HG03103 (cell line): ENCODE measurements around the gene LALBA.
A peak's percentile ranks its signal among the peaks of the same experiment; 100 is the strongest.
"Not testable (repeated sequence)": the region's sequence is repeated elsewhere in the genome, so short reads cannot be mapped to it uniquely, and the experiment has no call there.

Source experiments
- ATAC-seq: cut with Tn5 transposase; IDR thresholded peaks from one replicate; pipeline ENCODE4 v1.9.1; 2021; ENCODE audit warnings: low read depth; ENCODE audit not compliant: unreplicated experiment

The LALBA gene

DNA sequence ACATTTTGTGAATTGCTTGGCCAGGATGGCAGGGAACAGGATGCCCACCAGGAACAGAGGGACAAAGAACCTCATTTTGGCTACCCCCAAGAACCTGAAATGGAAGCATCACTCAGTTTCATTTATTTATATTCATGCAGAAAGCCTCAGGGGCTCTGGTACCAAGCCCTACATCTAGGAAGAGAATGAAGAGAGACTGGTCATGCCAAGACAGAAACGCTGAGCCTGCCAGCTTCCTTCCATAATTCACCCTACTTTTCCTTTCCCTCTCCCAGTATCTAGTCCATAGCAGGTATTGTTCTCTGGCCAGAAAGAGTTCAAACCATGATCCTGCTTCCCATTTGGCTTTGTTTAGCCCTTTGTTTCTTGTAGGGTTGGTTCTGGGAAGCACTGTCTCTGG is at the start of gene LALBA:
Gene LALBA, minus strand, starts transcription at position 101 of the 400 bp plus-strand sequence. Its CDS starts 26 bp downstream, at position 75.
- ATAC-seq, result no peak

- no peak for ATAC-seq
These were observed 48.7 kb upstream of the LALBA start for GRCh38 chr12:48618541-48618940.

- ATAC-seq, result no peak
These were observed 45.8 kb upstream of the LALBA start for GRCh38 chr12:48615681-48616080.

DNA sequence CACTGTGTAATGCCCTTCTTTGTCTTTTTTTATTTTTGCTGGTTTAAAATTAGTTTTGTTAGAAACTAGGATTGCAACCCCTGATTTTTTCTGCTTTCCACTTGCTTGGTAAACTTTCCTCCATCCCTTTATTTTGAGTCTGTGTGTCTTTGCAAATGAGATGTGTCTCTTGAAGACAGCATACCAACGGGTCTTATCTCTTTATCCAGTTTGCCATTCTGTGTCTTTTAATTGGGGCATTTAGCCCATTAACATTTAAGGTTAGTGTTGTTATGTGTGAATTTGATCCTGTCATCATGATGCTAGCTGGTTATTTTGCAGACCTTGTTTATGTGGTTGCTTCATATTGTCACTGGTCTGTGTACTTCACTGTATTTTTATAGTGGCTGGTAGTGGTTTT is 43.5 kb upstream of the LALBA start:
- ATAC-seq, result no peak

GRCh38 chr12:48602192-48602989 is 32.5 kb upstream of the LALBA start:
- no peak for ATAC-seq

DNA sequence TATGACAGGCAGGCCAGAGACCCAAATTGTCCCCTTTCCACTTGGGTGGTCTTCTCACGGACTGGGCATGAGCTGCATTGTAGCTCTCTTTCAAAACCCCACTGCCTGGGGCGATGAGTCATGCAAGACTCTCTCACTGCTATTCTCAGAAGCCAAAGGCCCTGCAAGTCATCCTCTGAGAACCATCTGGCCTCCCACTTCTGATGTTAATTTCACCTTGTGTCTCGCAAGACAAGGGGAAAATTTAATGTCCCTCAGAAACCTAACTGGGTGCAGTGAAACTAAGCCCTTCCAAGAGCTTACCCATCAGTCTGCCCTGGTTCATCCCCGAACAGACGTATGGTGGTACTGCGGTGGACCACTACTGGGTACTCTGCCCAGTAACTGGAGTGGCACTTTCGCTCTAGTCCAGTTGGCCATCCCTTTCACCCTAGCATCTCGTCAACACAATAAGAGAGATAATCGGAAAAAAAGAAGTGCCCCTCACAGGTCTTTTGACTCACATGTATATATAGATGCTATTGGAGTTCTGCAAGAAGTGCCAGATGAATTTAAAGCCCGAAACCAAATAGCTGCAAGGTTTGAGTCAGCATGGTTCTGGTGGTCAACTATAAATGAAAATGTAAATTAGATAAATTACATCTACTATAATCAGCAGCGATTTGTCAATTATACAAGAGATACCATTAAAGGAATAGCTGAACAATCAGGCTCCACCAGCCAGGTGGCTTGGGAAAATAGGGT is 31.3 kb upstream of the LALBA start:
- ATAC-seq, result peak; percentile 74

DNA sequence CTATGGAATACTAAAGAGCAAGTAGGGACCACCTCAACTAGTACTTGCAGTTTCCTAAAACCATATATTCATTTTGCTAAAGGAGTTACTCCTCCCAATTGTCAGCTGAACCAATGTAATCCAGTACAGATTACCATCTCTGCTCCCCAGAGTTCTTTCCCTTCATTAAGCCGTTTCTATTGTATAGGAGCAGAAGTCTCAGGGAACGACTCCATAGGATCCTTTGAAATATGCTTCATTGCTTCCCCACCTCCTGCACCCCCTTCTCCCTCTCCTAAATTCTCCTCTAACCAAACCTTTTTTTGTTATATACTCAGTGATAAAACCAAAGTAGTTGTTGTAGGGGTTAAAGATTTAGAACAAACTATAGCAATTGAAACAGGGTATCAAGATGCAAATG is 30.7 kb upstream of the LALBA start:
- ATAC-seq, result no peak

- no peak for ATAC-seq
These were observed 22.8 kb upstream of the LALBA start for GRCh38 chr12:48592591-48593086.

- ATAC-seq, result no peak
These were observed 16.5 kb upstream of the LALBA start for GRCh38 chr12:48586361-48586760.

DNA sequence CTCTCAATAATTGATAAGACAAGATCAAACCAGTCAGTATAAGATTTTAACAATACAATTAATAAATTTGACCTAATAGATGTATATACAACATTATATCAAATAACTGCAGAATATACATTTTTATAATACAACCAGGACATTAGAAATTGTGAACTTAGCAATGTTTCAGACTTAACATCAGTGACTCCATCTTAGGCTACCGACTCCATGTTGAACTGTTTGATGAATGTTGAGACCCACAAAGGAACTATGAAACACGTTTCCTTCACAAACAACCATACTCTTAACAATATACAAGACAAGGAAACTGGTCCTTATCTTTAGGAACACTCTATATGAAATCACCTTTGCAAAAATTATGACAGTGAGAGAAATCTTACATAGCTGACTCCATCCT is 13.9 kb upstream of the LALBA start:
- no peak for ATAC-seq

DNA sequence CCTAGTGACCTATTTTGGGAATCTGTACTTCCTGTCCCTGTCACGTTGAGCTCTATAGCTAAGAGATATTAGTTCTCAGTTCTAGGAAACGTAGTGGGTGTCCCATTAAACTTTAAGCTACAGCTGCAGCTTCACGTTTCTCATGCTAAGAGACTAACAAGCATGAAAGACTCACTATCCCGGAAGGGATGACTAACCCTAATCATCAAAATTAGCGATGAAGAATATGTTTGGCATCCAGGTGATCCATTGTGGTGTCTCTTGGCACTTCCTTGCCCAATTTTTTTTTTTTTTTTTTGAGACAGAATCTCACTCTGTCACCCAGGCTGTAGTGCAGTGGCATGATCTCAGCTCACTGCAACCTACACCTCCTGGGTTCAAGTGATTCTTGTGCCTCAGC is 11.0 kb upstream of the LALBA start:
- ATAC-seq, result no peak

GRCh38 chr12:48572326-48572725 is 2.5 kb upstream of the LALBA start:
- no peak for ATAC-seq

DNA sequence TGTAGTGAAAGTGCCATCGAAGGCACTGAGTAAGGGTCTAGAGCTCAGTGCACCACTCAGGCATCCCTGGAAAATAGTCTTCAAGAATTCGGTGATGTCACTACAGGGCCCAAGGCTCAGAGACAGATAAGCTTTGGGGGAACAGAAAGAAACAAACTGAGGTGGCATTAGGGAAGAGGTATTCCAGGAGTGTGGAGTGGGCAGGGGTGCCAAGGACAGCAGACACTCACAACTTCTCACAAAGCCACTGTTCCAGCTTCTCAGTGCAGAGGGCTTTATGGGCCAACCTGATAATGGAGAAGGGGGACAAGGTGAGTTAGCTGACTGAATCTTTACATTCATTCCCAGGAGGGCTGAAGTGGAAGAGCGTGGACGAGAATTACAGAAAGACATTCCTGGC is 2.1 kb downstream of the LALBA start:
- no peak for ATAC-seq

DNA sequence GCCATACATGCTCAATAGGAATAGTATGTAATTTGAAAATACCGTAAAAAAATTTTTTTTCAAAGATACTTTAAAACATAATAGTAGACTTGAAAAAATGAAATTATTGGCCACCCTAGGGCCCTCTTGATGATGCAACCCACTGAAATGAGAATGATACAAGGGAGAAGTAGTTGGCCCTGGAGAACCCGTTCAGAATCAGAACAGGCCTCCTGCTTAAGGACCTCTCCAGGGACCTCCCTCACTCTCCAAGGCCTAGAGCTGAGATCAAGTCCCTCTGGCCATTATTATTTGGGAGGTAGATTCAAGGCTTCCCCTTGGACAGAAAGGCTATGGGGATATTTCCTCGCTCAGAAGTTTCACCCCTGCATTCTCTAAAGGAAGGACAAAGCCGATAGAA is 11.9 kb downstream of the LALBA start:
- ATAC-seq, result no peak

DNA sequence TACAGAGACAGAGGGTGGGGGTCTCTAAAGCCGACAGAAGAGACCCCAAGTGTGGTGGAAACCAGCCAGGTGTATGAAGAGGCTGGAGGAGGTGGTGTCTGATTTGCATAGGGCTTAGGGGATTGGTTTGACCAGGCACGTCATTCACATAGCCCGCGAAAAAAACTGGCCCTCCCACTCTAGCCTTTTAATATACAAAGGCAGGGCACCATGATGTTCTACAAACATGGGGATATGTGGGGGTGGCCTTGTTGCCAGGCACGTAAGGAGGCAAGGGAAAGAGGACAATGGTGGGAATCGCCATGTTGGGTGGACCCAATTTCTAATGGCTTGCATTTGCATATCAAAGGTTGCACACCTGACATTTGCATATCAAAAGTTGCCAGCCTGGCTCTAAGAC is 13.2 kb downstream of the LALBA start:
- ATAC-seq, result no peak

DNA sequence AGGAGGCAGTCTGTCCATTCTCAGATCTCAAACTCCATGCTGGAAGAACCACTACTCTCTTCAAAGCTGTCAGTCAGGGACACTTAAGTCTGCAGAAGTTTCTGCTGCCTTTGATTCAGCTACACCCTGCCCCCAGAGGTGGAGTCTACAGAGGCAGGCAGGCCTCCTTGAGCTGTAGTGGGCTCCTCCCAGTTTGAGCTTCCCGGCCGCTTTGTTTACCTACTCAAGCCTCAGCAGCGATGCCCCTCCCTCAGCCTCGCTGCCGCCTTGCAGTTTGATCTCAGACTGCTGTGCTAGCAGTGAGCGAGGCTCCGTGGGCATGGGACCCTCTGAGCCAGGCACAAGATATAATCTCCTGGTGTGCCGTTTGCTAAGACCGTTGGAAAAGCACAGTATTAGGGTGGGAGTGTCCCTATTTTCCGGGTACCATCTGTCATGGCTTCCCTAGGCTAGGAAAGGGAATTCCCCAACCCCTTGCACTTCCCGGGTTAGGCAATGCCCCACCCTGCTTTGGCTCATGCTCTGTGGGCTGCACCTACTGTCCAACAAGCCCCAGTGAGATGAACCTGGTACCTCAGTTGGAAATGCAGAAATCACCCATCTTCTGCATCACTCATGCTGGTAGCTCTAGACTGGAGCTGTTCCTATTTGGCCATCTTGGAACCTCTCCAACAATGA is 16.0 kb downstream of the LALBA start:
- not testable (repeated sequence) for ATAC-seq

- ATAC-seq, result not testable (repeated sequence)
These were observed 18.2 kb downstream of the LALBA start for GRCh38 chr12:48551636-48552035.

- ATAC-seq, result not testable (repeated sequence)
These were observed 22.8 kb downstream of the LALBA start for GRCh38 chr12:48547012-48547411.

GRCh38 chr12:48545833-48546469 is 23.9 kb downstream of the LALBA start:
- ATAC-seq, result no peak

- no peak for ATAC-seq
These were observed 27.4 kb downstream of the LALBA start for GRCh38 chr12:48542300-48542928.
